GM19467 (cell line): ENCODE data around the gene EPX.

Experiments
- ATAC-seq: cut with Tn5 transposase; IDR thresholded peaks from one replicate; pipeline ENCODE4 v1.9.1; 2021; ENCODE audit warnings: mild to moderate bottlenecking, moderate library complexity; ENCODE audit not compliant: unreplicated experiment

The EPX gene

GRCh38 chr17:58224315-58224714 is 31.8 kb downstream of the EPX start:
- no peak for ATAC-seq

DNA sequence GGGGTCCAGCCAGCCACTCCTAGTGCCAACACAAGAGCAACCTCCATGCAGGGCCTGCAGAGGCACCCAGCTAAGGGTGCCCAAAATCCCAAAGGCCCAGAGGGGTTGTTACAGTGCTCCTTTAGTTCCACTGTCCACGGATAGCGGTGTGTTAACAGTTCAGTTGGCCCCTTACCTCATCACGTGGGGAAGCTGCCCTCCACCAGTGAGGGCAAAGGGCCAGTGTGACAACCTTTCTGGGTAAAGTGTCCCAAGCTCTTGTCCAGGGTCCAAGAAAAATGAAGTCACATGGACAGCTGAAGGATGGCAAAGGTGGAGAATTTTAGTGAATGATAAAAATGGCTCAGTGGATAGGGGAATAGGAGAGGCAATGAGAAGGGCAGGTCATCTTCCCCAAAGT is 35.2 kb downstream of the EPX start:
- no peak for ATAC-seq

- no peak for ATAC-seq
Observed at GRCh38 chr17:58228679-58229078, 36.2 kb downstream of the EPX start.

DNA sequence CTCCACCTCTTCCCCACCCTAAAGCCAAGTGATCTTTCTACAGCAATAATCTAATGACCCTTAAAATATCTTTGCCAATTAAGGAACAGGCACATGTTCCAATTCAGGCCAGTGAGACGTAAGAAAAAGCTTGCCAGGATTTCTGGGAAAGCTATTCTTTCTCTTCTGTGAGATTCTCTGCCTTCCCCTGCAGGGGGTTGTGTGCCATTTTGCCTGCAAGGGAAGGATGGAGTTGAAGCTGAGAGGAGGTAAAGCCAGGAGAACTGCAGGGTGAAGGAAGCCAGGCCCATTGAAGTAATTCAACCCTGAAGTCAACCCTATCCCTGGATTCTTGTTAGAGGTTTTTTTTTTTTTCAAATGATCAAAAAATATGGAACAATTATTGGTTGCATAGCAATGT is 36.9 kb downstream of the EPX start:
- no peak for ATAC-seq

DNA sequence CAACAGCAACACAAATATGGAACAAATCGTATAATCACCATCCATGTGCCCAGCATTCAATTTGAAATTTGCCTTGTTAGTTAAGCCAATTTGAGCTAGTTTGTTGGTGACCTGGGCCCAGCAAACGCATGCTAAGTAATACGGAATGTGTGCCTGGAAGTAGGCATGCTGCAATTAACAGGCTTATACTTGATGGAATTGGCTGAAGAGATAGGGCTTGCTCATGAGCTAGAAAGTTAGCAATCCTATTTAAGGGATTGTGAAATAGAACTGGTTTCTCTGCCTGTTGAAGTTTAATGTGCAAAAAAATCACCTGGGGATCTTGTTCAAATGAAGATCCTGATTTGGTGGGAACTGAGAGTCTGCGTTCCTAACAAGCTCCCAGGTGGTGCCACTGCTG is 37.4 kb downstream of the EPX start:
- ATAC-seq, result no peak

DNA sequence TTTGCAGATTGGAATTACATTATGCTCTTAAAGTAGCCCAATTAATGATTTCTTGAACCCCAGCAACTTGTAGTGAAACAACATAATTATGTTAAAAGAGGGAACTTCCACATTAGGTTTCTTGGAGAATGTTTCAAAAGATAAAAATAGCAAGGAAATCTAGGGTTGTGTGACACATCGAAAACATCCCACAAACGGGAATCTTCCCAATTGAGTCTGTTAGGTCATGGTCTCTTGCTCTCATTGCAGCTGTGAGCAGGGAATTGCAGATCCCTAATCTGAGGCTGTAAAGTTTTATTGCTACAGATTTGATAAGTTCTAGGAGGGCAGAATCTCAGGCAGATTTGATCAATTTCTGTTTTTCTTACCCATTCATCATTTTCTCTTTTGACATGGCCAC is 39.1 kb downstream of the EPX start:
- ATAC-seq, result no peak

DNA sequence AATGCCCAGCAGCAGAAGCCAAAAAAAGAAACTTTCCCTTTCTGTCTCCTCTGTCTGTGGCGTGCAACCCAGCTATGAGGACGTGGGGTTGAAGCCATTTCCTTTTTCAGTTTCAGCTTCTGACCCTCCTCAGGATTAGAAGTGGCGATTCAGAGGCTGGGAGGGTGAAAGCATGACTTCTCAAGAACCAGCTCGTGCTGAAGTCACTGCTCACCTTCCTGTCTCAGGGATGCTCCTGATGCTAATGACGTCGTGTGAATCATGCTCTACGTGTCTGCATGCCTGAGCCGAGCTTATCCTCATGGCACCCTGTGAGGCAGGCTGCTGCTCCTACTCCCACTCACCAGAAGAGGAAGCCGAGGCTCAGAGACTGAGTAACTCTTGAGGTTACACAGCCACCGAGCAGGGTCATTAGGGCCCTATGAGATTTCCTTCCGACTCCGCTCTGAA is 40.2 kb downstream of the EPX start:
- peak; percentile 75 for ATAC-seq

- peak; percentile 59 for ATAC-seq
Observed at GRCh38 chr17:58233543-58233942, 41.0 kb downstream of the EPX start.

DNA sequence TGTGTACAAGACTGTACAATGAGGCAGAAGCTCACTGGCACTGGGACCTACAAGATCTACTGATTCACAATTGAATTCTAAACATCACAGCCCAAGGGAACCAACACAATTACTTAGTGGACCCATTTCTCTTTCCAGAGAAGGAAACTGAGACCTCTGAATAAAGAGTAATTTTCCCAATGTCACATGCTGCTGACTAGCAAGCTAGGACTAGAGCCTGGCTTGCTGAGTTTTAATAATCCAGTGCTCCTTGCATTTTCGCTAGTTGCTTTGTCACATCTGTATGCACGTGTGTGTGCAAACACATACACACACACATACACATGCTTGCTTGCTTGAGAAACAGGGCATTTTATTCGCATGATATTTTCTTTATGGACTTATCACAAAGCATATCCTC is 42.0 kb downstream of the EPX start:
- no peak for ATAC-seq

DNA sequence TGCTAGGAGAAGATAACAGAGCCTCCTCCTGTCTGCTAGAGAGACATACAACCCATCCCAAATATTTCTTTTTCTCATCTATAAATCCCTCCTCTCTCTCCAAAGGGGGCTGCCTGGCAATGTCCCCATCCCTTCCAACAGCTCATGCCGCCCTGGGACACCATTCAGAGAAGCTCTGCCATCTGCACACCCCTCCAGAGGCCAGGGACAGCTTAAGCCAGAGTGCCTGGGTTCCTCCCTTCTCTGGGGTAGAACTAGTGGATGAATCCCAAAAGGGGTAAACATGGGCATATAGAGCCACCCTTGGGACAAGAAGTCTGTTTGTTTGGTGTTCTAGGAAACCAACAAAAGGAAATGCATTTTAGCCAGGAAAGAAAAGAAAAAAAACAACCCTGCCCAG is 43.3 kb downstream of the EPX start:
- no peak for ATAC-seq

- no peak for ATAC-seq
Observed at GRCh38 chr17:58236394-58236793, 43.9 kb downstream of the EPX start.

GRCh38 chr17:58238147-58238634 is 45.7 kb downstream of the EPX start, which contains the start of gene LPO:
TSS of gene LPO (plus strand) at chr17:58238584. CDS start at chr17:58242980, 4,396 bp downstream.
- ATAC-seq, result no peak

DNA sequence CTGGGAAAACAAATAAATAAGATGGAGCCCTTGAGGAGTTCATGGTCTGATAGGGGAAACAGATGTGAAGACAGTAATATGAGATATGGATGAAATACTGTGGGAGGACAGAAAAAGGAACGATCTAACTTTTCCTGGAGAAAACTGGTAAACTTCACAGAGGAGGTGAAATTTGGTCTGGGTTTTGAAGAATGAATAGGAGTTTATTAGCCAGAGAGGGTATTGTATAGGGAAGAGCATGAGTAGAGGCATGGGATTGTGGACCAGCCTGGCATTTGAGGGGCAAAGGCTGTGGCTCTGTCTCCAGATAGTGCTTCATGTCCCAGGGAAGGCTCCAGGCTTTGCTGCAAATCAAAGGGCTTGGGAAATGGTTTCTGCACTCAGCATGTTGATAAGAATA is 47.5 kb downstream of the EPX start:
- ATAC-seq, result no peak

- ATAC-seq, result no peak
Observed at GRCh38 chr17:58242171-58242784, 49.8 kb downstream of the EPX start.

- ATAC-seq, result no peak
Observed at GRCh38 chr17:58244963-58245362, 52.4 kb downstream of the EPX start.

DNA sequence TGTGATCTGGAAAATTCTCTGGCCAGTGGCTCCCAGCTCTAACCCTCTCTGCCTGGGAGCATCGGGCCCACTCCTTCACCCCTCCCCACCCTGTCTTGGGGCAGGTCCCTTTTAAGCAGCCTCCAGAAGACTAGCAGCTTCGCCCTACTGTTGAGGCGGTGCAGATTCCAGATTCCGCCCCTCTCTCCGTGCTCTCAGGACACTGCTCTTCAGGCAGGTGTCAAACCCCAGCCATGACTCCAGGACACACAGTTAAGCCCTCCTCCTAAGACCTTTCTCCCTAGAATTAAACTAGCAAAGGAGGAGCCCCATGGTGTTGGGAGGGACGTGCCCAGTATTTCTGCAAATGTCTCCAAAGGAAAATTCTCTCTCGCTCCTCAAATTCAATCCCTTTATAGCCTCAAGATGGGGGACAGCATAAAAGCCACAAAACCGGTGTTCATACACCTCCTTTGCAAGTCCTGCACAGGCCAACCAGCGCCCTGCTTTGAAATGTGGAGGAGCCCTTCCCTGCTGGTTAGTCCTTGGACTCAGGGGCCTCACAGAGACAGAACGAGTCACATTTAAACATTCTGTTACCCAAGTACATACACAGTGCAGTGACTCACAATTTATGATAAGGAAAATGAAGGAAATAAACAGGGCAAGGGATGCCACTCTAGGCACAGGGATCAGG is 53.0 kb downstream of the EPX start:
- no peak for ATAC-seq

- ATAC-seq, result no peak
Observed at GRCh38 chr17:58246104-58246740, 53.7 kb downstream of the EPX start.

DNA sequence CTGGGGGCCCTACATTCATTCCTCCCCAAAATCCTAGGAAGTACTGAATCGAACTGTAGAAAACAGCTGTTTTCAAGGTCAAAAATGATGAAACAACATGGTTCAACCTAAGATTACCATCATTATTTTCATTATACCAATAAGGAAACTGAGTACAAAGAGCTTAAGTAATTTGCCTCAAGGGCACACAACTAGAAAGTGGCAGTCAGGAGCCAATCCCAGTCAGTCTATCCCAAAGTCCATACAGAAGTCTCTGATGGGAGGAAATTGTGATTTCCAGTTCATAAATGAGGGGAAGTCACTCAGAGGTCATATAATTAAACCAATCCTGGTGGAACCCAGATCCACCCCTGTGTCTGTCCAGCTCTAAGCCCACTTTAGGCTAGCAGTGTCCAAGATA is 54.3 kb downstream of the EPX start:
- ATAC-seq, result no peak

GRCh38 chr17:58247511-58248363 is 55.2 kb downstream of the EPX start:
- ATAC-seq, result no peak

GRCh38 chr17:58248955-58249269 is 56.4 kb downstream of the EPX start:
- no peak for ATAC-seq
